K562 (cell line): ENCODE measurements around the gene METTL2B. TPM values are rescaled to one million over a fixed set of nuclear protein-coding genes. Genes with fewer than 3 reads are reported as not detected.

Source experiments
- CBFA2T3 ChIP-seq: fragments of 450-650 bp; IDR thresholded peaks from 2 replicates; pipeline ENCODE4 v1.6.1; 2017
- ELF2 ChIP-seq: fragments of 250-450 bp; sonication (Bioruptor Pico); IDR thresholded peaks from 2 replicates; pipeline ENCODE4 v1.5.0; 2021; ENCODE audit warnings: mild to moderate bottlenecking
- FOXK2 ChIP-seq, 2 experiments: fragments of 450-650 bp; IDR thresholded peaks in 1 of 2; conservative IDR thresholded peaks in 1 of 2; 2 replicates each; pipeline ENCODE4 v1.6.1; 2016; ENCODE audit warnings: low read depth in 2 of 2, mild to moderate bottlenecking in 1 of 2
- FOXM1 ChIP-seq, 2 experiments: fragments of 450-650 bp in 1 of 2; sonication (generic) in 1 of 2; formaldehyde crosslinking in 1 of 2; IDR thresholded peaks; 2 replicates each; pipeline versions ENCODE4 v1.6.1 to v1.9.0; 2017 to 2022; ENCODE audit warnings: low read depth in 2 of 2, mild to moderate bottlenecking in 2 of 2, missing genetic modification reagents in 1 of 2, moderate library complexity in 1 of 2
- GTF3C2 ChIP-seq: IDR thresholded peaks from 3 replicates; pipeline ENCODE4 v1.6.1; 2011; ENCODE audit warnings: borderline replicate concordance, mild to moderate bottlenecking, moderate library complexity; ENCODE audit not compliant: insufficient read length; ENCODE audit errors: extremely low read depth
- MXI1 ChIP-seq: IDR thresholded peaks from 2 replicates; pipeline ENCODE4 v1.6.1; 2011; ENCODE audit warnings: low read depth, mild to moderate bottlenecking, improper control_type of control experiment, low read length
- NCOA4 ChIP-seq: fragments of 450-650 bp; IDR thresholded peaks from 2 replicates; pipeline ENCODE4 v1.6.1; 2018; ENCODE audit warnings: mild to moderate bottlenecking; ENCODE audit not compliant: partially characterized antibody
- RBM34 ChIP-seq: fragments of 200-400 bp; formaldehyde crosslinking; IDR thresholded peaks from 2 replicates; pipeline ENCODE4 v1.6.1; 2018; ENCODE audit warnings: low read length, borderline replicate concordance; ENCODE audit not compliant: insufficient read depth
- REST ChIP-seq, 2 experiments: fragments of 450-650 bp; formaldehyde crosslinking in 1 of 2; IDR thresholded peaks; 2 replicates each; pipeline versions ENCODE4 v1.4.0 to v1.6.1; 2014 to 2020; ENCODE audit warnings: mild to moderate bottlenecking in 2 of 2, borderline replicate concordance in 1 of 2, low read depth in 1 of 2
- ZNF717 ChIP-seq: fragments of 250-450 bp; sonication (Bioruptor Pico); IDR thresholded peaks from 2 replicates; pipeline ENCODE4 v1.5.0; 2021
- polyA plus RNA-seq, 8 experiments: library from polyadenylated mRNA; depleted of rRNA in 4 of 8; stranded (reverse) in 5 of 8; unstranded in 3 of 8; fragments of >200 nt; fragmentation: Nextera tagmentation in 2 of 8; fragmentation: Illumina TruSeq in 1 of 8; extraction: Ambion mirVana in 2 of 8; extraction: Trizol in 1 of 8; gene quantifications; 2 replicates each; pipeline versions ENCODE4 v1.2.1 to v1.2.3, GENCODE V29; 2011 to 2014; ENCODE audit warnings: inconsistent platforms in 1 of 8, missing spikeins in 1 of 8
- total RNA-seq, 7 experiments: library from RNA; depleted of rRNA in 6 of 7; stranded (reverse); fragments of >200 nt in 6 of 7; fragmentation: Illumina TruSeq in 2 of 7; extraction: Trizol in 2 of 7; gene quantifications; 2 replicates each; pipeline versions ENCODE4 v1.2.1 to v1.2.3, GENCODE V29; 2011 to 2021; ENCODE audit warnings: low replicate concordance in 1 of 7
- TF ChIP-seq, protein P1 (sequence below): fragments of 450-650 bp; IDR thresholded peaks from 2 replicates; pipeline ENCODE4 v1.7.0; 2016; ENCODE audit warnings: borderline replicate concordance
- TF ChIP-seq, protein P2 (sequence below): sonication (generic); formaldehyde crosslinking; IDR thresholded peaks from 2 replicates; pipeline ENCODE4 v1.8.1; 2022; ENCODE audit warnings: missing genetic modification reagents

Gene METTL2B
- total and polyA plus RNA-seq, 9 of the 15 experiments (the other 6 are each of a cell fraction or from before 2014, with no cell fraction given): 35.9 to 95.7 (median 79.2) TPM

- TF ChIP-seq ELF2 (CRISPR knock-in tag) (no peak), NCOA4 (no peak), FOXM1 (IDR thresholded peaks at IDR 0.05; ENCODE audit: low read depth) (no peak), FOXM1 (CRISPR knock-in tag; IDR thresholded peaks at IDR 0.05; ENCODE audit: low read depth) (no peak), REST (IDR thresholded peaks at IDR 0.05; ENCODE audit: borderline replicate concordance) (no peak), REST (CRISPR knock-in tag; IDR thresholded peaks at IDR 0.05; ENCODE audit: low read depth) (0 out of 2 replicates have a peak, but pooled peaks have one; percentile 3), ZNF717 (no peak), MXI1 (peak; percentile 75), FOXK2 (conservative IDR thresholded peaks at IDR 0.05 in 1 of 2, IDR thresholded peaks at IDR 0.05 in 1 of 2; ENCODE audit: low read depth in 2 of 2) (peak; percentile 82 to 85), RBM34 (no peak), GTF3C2 (no peak), CBFA2T3 (no peak)
- TF ChIP-seq, protein P1, sequence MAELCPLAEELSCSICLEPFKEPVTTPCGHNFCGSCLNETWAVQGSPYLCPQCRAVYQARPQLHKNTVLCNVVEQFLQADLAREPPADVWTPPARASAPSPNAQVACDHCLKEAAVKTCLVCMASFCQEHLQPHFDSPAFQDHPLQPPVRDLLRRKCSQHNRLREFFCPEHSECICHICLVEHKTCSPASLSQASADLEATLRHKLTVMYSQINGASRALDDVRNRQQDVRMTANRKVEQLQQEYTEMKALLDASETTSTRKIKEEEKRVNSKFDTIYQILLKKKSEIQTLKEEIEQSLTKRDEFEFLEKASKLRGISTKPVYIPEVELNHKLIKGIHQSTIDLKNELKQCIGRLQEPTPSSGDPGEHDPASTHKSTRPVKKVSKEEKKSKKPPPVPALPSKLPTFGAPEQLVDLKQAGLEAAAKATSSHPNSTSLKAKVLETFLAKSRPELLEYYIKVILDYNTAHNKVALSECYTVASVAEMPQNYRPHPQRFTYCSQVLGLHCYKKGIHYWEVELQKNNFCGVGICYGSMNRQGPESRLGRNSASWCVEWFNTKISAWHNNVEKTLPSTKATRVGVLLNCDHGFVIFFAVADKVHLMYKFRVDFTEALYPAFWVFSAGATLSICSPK: no peak
- TF ChIP-seq, protein P2, sequence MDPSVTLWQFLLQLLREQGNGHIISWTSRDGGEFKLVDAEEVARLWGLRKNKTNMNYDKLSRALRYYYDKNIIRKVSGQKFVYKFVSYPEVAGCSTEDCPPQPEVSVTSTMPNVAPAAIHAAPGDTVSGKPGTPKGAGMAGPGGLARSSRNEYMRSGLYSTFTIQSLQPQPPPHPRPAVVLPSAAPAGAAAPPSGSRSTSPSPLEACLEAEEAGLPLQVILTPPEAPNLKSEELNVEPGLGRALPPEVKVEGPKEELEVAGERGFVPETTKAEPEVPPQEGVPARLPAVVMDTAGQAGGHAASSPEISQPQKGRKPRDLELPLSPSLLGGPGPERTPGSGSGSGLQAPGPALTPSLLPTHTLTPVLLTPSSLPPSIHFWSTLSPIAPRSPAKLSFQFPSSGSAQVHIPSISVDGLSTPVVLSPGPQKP: no peak
Observed at GRCh38 chr7:128455543-128456254, 20.8 kb upstream of the METTL2B start, which contains the start of gene HILPDA (continued).
